ENCODE measurements around the gene HEXB.

- no peak for TF ChIP-seq CTCF (IDR thresholded peaks at IDR 0.05)
- TF ChIP-seq POLR2A (IDR thresholded peaks at IDR 0.05; ENCODE audit: low read depth) = no peak
- TF ChIP-seq POLR2AphosphoS5 (IDR thresholded peaks at IDR 0.05) = no peak
Observed at GRCh38 chr5:74693191-74693590, 8.2 kb downstream of the HEXB start.

Measured in esophagus muscularis mucosa (tissue), 3 donors.